ENCODE data around the gene MASP1. TPM values are rescaled to one million over a fixed set of nuclear protein-coding genes. Genes with fewer than 3 reads are reported as not detected.

The MASP1 gene
- total and polyA plus RNA-seq, 2 of the 4 experiments (the other 2 are of a cell fraction) = 13.1 to 16.2 TPM

GRCh38 chr3:187259171-187259570 is 32.4 kb downstream of the MASP1 start:
- ChIA-PET POLR2A (ENCODE audit: unreplicated experiment) (no interaction called here), CTCF (interaction anchor here (0.6 to 1.5 kb wide), 3 partner anchors 8 to 60 kb away, joined by 3 to 4 read pairs (median 4); no protein-coding TSS in a partner anchor)
- Histone ChIP-seq H3K27me3 (ENCODE audit: control insufficient read depth, insufficient read depth, low read length) (no peaks in the 10 kb centered on the region), H3K4me3 (ENCODE audit: insufficient read depth, low read depth, low read length) (no peak overlapping the region), H3K79me1 (ENCODE audit: low read depth in 1 of 2, low read length in 2 of 2) (no peaks in the 10 kb centered on the region), H2AFZ (replicated peaks; ENCODE audit: low read length, poor library complexity) (no peak overlapping the region), H2BK5ac (ENCODE audit: low read depth, low read length, poor library complexity, severe bottlenecking) (no peak overlapping the region), H3K18ac (ENCODE audit: low read depth, low read length) (no peak overlapping the region; the same call in 1 of the 2 replicates), H3K9ac (ENCODE audit: low read depth, low read length) (no peak overlapping the region), H2BK20ac (ENCODE audit: low read depth, low read length) (no peak overlapping the region), H3K23ac (ENCODE audit: low read depth, low read length) (no peak overlapping the region), H3K36me3 (ENCODE audit: control insufficient read depth, insufficient read depth, low read length) (peaks cover 19% of the 10 kb centered on the region), H3K9me1 (ENCODE audit: insufficient read depth, low read length) (peaks cover 3% of the 10 kb centered on the region; the same call in 1 of the 2 replicates), H4K91ac (ENCODE audit: insufficient read depth, low read depth, low read length) (no peak overlapping the region), H2AK5ac (ENCODE audit: low read depth, low read length) (peak overlapping the region; percentile 8; the same call in 1 of the 2 replicates), H3K14ac (replicated peaks; ENCODE audit: low read depth, low read length) (no peak overlapping the region), H4K20me1 (ENCODE audit: insufficient read depth, low read length) (no peaks in the 10 kb centered on the region), H3K56ac (ENCODE audit: extremely low read depth, insufficient read depth, low read length) (no peak overlapping the region), H3K4ac (ENCODE audit: low read depth, low read length) (no peak overlapping the region), H3K9me3 (ENCODE audit: control insufficient read depth, insufficient read depth, low read length) (peaks cover 6% of the 10 kb centered on the region), H2AK9ac (replicated peaks; ENCODE audit: low read depth, low read length, poor library complexity) (no peak overlapping the region), H2BK120ac (ENCODE audit: low read depth, low read length) (no peak overlapping the region), H3K4me2 (ENCODE audit: low read depth, low read length) (no peak overlapping the region), H3K4me1 (ENCODE audit: control insufficient read depth, insufficient read depth, low read length) (peaks cover 7% of the 10 kb centered on the region; the same call in 1 of the 2 replicates), H2BK15ac (ENCODE audit: low read depth, low read length) (no peak overlapping the region), H3K27ac (ENCODE audit: insufficient read depth, low read length) (no peak overlapping the region), H4K8ac (ENCODE audit: low read depth in 2 of 2, low read length in 2 of 2) (no peak overlapping the region), H4K5ac (ENCODE audit: low read depth, low read length) (no peak overlapping the region)
- in situ Hi-C loops (cut with MboI; ENCODE audit: low sequenced_read_pairs) = no loop called here
- no TSS peak for BruUV-seq (replicated peaks)
- DNase-seq (no peak), ATAC-seq (ENCODE audit: low read depth) (no peak)
- intact Hi-C loops (cut with micrococcal nuclease) = no loop called here
- dilution Hi-C loops (cut with HindIII; ENCODE audit: low sequenced_read_pairs, unreplicated experiment) = no loop called here
- no CpG with 5 or more reads among the region's 2 CpGs for WGBS, 2 experiments (ENCODE audit: extremely low coverage in 2 of 2, insufficient read length in 1 of 2)
- no peak for TF ChIP-seq USF2 (IDR thresholded peaks at IDR 0.05; ENCODE audit: low read depth, low read length)
- no peak for TF ChIP-seq MAFK (IDR thresholded peaks at IDR 0.05; ENCODE audit: low read depth, low read length)
- no peak for TF ChIP-seq SMC3 (IDR thresholded peaks at IDR 0.05; ENCODE audit: low read depth, low read length)
- TF ChIP-seq CHD1 (IDR thresholded peaks at IDR 0.05; ENCODE audit: low read depth, low read length) = no peak
- TF ChIP-seq MAZ (IDR thresholded peaks at IDR 0.05; ENCODE audit: borderline replicate concordance, low read depth, low read length) = no peak
- no peak for TF ChIP-seq RFX5 (IDR thresholded peaks at IDR 0.05; ENCODE audit: low read depth, low read length)
- no peak for TF ChIP-seq NFE2L2 (IDR thresholded peaks at IDR 0.05; ENCODE audit: low read depth, low read length)
- no peak for TF ChIP-seq POLR2A (IDR thresholded peaks at IDR 0.05; ENCODE audit: low read depth, low read length)
- no peak for TF ChIP-seq BHLHE40 (IDR thresholded peaks at IDR 0.05; ENCODE audit: low read depth, low read length)
- no peak for TF ChIP-seq RAD21 (IDR thresholded peaks at IDR 0.05; ENCODE audit: low read length)
- TF ChIP-seq RCOR1 (IDR thresholded peaks at IDR 0.05; ENCODE audit: insufficient replicate concordance, low read length) = no peak
- TF ChIP-seq CEBPB (IDR thresholded peaks at IDR 0.05; ENCODE audit: low read depth, low read length) = no peak
- no peak for TF ChIP-seq ELK1 (IDR thresholded peaks at IDR 0.05; ENCODE audit: borderline replicate concordance, low read depth, low read length)
- TF ChIP-seq FOS (IDR thresholded peaks at IDR 0.05; ENCODE audit: low read depth, low read length) = no peak

Data from IMR-90 (cell line).